EL (cell line): ENCODE results near the gene TOR1A.
"Not testable (repeated sequence)": the region's sequence is repeated elsewhere in the genome, so short reads cannot be mapped to it uniquely, and the experiment has no call there.

Source experiments
- DNase-seq: peaks from one replicate; pipeline ENCODE4 v3.0.0-alpha.2; 2016

The TOR1A gene

DNA sequence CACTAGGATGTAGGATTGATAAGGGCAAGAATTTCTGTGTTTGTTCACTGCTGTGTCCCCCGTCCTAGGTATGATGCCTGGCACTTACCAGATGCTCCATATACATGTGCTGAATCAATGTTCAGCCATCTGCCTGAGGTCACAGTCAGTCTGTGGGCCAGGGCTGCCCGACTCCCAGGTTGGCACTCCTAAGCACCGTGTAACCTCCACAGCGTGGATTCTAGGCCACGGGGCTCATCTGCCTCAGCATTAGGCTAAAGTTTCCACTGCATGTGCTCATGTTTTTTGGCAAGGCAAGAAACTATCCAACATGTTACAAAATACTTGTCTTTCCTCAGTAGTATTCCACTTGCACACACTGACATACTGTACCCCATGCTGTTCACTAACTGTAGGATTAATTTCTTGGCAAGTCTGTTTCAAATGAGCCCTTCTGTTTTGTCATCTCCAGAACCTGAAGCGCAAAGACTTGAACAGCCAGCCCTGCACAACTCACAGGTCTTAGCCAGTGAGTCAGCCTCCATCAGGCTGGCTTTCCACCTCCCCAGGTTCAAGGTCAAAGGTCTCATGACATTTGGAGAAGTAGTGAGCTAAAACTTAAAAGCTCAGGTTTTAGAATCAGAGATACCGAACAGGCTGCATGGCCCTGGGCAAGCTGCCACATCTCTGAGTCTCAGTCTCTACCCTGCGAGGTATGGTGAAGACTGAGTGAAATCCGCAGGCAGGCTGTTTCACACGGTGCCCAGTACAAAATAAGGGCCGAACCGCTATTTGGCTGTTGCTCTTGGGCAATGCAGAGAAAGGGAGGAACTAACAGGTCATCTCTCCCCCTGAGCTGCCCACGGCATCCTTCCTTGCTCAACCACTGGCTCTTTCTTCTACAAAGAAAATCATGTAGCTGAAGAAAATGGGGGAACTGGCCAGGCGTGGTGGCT is 7.2 kb downstream of the TOR1A start:
- DNase-seq: no peak

DNA sequence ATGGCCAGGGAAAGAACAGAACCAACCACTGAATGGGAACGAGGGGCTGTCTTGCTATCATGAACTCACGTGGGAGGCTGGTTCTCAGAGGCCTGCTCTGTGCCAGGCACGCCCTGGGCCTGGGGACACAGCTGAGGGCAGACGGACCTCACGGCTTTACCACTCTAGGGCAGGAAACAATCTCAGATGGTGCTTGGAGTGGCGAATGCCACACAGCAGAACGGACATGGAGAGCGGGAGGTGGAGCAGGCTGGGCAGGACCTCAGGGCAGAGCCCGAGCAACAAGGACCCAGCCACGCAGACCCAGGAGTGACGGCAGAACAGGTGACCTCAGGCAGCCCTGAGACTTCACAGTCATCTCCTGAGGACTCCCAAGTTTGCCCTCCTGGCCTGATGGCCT is 8.7 kb downstream of the TOR1A start:
- no peak for DNase-seq

DNA sequence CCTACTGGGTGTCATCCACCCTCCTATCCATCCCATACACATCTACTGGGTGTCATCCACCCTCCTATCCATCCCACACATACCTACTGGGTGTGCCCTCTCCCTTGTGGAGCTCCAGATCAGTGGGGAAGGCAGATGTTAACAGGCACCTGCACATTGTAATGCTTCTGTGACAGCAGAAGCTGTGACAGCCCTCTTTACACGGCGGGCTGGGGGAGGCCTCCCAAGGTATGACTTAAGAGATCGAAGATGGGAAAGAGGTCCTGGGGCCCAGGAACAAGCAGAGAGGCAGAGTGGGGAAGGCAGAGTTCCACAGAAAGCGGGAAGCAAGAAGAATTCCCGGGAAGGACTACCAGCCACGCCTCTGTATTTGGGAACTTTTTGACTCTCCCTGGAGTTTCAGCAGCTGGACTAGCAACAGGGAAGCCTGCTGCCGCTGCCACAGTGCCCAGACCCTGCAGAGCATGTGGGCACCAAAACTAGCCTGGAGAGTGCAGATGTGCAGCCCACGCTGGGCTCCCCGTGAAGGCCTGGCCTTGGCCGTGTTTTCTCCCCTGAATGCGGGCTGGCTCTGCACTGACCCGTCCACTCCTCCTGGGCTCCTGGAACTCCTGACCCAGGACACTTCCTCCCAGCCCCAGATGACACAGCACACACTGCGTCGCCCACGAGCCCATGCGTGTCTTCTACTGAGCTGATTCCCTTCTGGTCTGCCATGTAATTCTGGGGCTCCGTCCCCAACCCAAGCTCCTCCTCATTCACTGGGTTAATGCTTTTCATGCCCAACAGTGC is 9.3 kb downstream of the TOR1A start:
- no peak for DNase-seq

DNA sequence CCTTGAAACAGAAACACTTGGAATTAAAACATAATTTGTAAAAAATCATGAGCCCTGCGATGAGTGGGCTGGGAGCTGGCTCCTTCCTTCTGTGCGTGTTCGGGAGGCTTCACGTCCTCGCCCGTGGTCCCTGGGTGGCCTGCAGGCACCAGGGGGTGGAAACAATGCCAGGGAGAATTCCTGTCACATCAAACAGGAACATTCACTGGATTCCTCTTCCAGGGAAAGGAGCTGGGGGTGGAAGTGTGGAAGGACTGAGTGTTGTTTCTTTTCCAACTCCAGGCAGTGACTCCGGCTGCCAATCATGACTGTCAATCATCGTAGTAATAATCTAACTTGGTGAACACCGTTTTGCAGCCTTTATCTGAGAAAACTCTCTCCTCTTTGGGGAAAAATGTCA is 10.3 kb downstream of the TOR1A start:
- DNase-seq: no peak

DNA sequence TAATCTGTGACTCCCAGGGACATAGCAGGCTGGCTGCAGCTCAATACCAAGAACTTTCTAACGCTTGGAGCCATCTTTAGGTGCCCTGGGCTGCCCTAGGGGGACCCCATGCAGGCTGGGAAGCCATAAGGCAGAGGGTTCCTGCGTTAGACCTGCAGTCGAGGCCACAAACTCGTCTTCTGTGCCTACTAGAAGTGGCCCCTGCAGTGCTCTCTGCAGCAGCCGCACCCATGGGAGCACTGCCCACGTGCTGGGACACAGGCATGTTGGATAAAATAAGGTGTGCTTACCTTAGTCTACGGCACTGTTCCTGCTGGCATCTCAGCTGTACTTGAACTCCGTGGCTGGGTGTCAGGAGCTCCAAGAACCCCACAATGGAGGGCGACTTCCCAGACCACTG is 11.6 kb downstream of the TOR1A start:
- DNase-seq: no peak

DNA sequence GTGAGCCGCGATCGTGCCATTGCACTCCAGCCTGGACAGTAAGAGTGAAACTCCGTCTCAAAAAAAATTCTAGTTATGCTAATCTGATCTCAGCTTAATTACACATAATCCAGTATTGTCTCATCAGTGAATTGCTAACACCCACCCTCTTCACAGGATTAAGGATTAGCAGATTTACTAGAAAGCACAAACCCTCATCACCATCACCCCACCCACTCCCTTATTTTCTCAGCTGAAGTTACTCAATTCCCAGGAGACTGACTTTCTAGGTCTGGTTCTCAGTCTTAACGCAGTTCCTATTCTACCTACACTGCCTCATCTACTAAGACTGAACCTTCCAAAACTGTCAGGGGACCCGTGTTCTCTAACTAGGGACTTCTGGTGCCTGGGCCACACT is 12.0 kb downstream of the TOR1A start:
- DNase-seq: no peak

DNA sequence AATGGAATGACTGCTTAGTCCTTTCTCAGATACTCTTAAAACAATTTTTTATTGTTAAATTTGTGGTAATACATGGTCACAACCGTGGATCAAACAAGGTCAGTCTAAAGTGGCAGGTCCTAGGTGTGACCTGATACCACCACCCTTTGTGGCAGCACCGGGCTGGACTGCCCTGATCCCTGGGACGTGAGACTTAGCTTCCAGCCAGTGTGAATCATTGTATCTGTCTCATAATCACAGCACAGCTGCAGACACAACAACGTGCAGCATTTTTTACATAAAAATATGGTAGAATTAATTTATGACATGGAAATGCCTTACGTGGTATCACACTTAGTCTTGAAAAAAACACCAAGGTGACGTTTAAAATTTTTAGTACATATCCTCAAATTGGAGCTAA is 13.1 kb downstream of the TOR1A start:
- DNase-seq: no peak

DNA sequence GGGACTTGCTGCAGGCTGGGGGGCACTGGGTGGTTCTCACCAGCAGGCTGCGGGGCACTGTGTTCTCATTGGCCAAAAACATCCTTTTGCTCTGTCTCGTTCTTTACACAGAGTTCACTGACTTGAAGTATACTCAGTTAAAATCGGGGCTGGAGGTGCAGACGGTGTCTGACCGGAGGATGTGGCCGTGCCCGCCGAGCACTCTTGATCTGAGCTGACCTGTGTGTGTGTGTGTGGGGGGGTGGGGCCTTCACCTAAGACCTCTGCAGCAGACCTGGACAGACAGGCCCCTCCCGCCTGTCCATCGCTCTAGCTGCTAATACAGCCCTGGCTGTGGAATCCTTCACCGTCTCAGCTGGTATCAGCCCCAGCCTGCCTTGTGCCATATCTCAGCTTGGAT is 13.8 kb downstream of the TOR1A start:
- DNase-seq: no peak

DNA sequence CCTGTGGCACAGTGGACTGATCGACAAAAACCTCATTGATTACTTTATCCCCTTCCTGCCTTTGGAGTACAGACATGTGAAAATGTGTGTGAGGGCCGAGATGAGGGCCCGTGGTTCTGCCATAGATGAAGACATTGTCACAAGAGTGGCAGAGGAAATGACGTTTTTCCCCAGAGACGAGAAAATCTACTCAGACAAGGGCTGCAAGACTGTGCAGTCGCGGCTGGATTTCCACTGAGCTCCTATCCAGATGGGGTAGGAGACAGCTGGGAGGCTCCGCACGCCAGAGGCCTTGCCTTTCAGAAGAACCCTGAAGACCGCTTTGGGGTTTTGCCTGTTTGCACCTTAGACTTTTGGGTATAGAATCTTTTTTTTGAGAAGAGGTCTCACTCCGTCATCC is 14.6 kb downstream of the TOR1A start:
- no peak for DNase-seq

DNA sequence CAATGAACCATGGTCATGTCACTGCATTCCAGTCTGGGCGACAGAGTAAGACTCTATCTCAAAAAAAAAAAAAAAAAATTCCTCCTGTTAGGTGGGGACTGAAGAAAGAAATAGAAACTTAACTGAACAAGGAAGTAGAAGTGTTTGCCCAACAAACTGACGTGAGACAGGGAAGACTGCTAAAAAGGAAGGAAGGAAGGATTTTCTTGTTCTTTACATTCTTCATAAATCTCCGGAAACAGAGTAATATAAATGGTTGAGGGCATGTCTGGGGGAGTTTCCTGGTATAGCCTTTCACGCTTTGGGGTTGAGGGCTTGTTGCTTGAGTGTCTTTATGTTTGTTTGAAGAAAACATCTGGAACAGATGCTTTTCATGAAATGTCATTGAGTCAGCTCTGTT is 17.9 kb downstream of the TOR1A start:
- DNase-seq: no peak

DNA sequence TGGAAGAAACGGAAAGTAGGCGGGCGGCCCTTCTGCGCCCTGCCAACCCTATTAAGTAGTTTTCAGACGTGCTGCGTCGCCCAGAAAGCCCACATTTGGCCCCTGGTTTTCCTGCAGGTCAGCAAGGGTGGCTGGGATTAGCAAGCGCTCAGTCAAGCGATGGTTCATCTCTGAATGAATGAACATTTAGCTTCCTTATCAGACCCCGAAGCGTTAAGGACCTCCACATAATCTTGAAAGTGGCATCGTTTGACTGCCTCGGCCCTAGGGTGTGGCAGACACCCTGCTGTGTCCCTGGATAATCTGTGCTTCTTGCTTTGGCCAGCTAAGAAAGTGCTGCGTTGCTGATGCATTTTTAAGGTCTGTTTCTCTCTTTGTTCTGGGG is 20.3 kb downstream of the TOR1A start:
- no peak for DNase-seq

DNA sequence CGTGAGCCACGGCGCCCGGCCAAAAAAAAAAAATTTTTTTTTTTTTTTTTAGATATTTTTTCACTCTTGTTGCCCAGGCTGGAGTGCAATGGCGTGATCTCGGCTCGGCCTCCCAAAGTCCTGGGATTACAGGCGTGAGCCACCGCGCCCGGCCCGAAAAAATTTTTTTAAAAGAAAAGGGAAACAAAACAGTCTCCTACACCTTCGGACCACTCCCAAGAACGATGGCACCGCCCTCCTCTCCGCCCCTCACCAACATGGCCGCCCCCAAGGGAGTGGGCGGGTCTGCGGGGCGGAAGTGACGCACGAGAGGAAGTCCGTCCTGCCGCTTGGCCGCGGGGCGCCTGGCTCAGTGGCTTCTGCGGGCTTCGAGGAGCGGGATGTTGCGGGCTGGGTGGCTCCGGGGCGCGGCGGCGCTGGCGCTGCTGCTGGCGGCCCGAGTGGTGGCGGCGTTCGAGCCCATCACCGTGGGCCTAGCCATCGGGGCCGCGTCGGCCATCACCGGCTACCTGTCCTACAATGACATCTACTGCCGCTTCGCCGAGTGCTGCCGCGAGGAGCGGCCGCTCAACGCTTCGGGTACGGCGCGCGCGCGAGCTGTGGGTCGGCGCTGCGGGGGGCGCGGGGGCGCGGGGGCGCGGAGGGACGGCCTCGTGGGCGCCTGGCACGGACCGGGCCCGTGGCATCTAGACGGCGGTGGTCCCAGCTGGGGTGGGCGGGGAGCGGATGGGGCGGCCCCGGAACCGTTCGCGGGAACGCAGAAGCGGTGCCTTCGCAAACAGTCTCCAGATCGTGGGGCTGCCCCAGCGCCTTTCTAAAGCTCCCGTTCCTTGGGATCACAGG is 20.9 kb downstream of the TOR1A start, which contains the start of gene TOR1B:
Gene TOR1B, plus strand, starts transcription at position 352 of the 843 bp plus-strand sequence. Its CDS starts 29 bp downstream, at position 381.
- peak; percentile 94 for DNase-seq

DNA sequence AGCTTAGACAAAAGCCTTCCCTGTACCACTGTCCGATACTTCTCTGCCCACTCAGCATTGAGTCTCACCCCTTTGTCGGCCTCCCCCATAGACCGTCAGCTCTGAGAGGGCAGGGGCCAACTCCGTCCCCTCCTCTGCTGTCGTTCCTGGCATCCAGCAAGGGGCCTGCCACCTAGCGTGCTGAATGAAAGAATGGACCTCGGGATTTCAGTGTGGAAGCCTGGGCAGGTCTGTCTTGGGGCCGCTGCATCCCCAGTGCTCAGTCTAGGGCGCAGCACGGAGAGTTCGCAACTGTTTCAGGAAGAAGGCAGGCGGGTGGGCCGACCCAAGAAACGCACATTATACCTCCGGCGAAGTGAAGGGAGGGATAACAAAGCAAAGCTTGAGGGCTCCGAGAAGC is 22.4 kb downstream of the TOR1A start:
- no peak for DNase-seq

DNA sequence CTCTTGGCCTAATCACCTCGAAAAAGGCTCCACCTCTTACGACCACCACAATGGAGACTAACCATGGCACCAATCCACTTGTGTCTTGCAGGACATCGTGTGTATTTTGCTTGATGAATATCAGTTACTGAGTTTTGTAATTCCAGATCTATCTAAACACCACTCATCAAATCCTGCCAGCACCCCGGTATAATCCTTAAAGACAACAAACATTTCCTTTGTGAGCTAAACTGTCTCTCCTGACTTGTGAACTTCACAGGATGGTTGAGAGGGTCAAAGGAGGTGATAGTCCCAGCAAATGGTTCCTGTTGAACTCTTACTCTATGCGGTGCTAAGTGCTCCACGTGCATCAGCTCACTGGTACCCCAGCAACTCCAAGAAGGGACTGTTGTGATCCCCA is 25.0 kb downstream of the TOR1A start:
- no peak for DNase-seq

DNA sequence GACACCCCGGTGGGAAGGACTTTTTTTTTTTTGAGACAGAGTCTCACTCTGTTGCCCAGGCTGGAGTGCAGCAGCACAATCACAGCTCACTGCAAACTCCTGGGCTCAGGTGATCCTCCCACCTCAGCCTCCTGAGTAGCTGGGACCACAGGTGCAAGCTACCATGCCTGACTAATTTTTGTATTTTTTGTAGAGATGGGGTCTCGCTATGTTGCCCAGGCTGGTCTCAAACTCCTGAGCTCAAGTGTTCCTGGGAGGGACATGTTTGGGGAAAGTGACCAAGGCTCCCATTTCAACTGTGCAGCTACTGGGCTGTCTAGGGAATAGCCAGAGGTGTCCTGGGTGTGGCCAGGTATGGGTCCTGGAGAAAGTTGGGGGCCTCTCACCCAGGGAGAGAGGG is 27.9 kb downstream of the TOR1A start:
- not testable (repeated sequence) for DNase-seq

DNA sequence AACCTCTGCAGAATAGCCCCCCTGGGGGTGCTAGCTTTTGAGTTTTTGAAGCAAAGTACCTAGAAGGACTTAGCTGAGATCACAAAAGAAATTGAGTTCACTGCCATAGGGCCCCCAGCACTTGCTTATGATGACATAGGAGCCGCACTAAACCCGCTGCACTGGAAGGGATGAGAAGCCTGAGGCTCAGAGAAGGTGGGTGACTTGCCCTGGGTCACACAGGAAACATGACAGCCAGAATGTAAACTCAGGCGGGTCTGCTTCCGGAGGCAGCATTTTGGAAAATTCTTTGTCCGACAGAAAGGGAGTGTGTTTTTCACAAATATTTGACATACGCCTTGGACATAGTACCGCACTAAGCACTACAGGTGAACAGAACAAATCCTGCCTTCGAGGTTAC is 29.4 kb downstream of the TOR1A start:
- no peak for DNase-seq

DNA sequence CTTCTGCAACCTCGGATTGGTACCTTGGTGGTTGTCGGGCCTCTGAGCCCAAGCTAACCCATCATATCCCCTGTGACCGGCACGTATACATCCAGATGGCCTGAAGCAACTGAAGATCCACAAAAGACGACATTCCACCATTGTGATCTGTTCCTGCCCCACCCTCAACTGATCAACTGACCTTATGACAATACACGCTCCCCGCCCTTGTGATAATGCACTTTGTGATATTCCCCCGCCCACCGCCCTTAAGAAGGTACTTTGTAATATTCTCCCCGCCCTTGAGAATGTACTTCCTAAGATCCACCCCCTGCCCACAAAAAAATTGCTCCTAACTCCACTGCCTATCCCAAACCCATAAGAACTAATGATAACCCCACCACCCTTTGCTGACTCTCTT is 37.5 kb downstream of the TOR1A start:
- DNase-seq: no peak

DNA sequence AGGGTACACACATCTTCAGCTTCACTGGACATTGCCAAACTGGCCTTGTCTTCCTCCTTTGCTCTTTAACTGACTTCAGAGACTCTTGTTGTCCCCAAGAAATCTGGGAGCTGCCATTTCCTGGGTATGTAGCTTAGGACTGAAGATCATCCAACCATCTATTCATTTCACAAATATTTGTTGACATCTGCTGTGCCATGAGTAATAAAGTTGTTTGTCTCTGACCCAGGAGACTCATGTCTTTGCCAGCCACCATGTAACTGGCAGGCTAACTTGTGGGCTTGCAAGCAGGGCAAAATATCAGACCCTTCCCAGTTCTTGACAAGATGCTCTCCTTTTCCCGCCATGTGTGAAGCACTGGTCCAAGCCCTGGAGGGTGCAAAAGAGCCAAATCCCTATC is 38.1 kb downstream of the TOR1A start:
- DNase-seq: no peak

DNA sequence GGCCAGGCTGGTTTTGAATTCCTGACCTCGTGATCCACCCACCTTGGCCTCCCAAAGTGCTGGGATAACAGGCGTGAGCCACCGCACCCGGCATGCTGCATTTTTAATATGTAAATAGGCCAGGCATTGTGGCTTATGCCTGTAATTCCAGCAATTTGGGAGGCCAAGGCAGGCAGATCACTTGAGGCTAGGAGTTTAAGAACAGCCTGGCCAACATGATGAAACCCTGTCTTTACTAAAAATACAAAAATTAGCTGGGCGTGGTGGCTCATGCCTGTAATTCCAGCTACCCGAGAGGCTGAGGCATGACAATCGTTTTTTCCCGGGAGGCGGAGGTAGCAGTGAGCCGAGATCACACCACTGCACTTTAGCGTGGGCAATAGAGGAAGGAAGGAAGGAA is 39.0 kb downstream of the TOR1A start:
- not testable (repeated sequence) for DNase-seq

DNA sequence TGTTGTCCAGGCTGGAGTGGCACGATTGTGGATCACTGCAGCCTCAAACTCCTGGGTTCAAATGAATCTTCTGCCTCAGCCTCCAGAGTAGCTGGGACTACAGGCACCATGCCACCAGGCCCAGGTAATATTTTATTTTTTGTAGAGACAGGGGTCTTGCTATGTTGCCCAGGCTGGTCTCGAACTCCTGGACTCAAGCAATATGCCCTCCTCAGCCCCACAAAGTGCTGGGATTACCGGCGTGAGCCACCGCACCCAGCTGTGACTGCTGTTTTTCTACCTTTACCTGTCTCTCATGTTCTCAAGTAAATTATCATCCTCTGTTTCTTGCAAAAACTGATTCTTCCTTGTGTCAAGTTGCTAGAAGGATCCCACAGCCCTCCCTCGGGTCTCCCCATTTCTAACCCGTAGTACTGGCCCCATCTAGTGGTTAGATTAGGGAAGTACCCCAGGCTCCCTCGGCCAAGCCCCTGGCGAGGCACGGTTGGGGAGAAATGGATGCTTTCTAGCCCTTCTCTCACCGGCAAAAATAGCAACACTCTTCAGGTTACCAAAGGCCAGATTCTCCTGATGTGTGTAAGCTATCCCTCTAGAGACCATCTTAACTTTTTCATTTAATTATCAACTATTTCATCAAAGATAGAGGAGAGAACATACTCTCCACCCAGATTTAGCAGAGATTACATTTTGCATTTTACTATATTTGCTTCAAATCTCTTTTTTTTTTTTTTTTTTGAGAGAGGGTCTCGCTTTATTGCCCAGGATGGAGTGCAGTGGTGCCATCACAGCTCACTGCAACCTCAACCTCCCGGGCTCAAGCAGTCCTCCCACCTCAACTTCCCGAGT is 40.2 kb downstream of the TOR1A start:
- peak; percentile 72 for DNase-seq

DNA sequence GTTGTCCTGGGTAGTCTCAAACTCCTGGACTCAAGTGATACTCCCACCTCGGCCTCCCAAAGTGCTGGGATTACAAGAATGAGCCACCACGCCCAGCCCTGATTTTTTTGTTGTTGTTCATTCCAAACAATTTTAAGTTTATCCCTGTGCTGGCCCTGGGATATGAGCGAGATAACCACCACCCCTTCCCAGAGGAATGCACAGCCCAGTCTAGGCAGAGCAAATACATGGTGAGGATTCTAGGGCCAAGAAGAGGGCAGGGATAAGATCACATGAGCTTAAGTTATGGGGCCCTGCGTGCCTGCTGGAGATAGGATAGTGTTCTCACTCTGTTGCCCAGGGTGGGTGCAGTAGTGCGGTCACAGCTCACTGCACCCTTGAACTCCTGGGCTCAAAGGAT is 42.0 kb downstream of the TOR1A start:
- no peak for DNase-seq

DNA sequence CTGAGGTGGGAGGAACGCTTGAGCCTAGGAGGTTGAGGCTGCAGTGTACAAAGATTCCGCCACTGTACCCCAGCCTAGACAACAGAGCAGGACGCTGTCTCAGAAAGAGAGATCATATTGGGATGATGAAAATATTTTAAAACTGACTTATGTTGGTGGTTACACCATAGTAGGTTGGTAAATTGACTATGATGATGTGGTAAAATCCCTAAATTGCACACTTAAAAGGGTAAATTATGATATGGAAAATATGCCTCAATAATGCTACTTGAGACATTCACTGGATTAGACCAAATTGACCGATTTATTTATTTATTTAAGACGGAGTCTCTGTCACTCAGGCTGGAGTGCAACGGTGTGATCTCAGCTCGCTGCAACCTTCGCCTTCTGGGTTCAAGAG is 42.8 kb downstream of the TOR1A start:
- DNase-seq: no peak
